GM12878 (cell line): ENCODE results near the gene PLA2G4C. TPM values are rescaled to one million over a fixed set of nuclear protein-coding genes. Genes with fewer than 3 reads are reported as not detected.

Experiments
- ATAC-seq: fragments of 200-7000 bp; cut with Tn5 transposase; 3 replicates; pipeline ENCODE4 v1.9.1; 2020; ENCODE audit warnings: mild to moderate bottlenecking, moderate library complexity
- BruUV-seq: library from RNA; stranded (reverse); fragments of 400-500 nt; replicated peaks from 2 replicates; lab custom pipeline; 2021; lab: Mats Ljungman, UMichigan
- CTCF ChIA-PET: fragments of 300-600 bp; sonication (Branson Sonifier 250); formaldehyde crosslinking; extraction: SDS; loops from one replicate; lab custom pipeline; 2021; ENCODE audit warnings: inconsistent platforms; lab: Yijun Ruan, JAX
- POLR2A ChIA-PET: fragments of 350-600 bp; formaldehyde crosslinking; extraction: SDS; loops from one replicate; lab custom pipeline; 2021; ENCODE audit warnings: inconsistent platforms; lab: Charles Lee
- RAD21 ChIA-PET: fragments of 300-600 bp; sonication (Branson Sonifier 250); formaldehyde crosslinking; loops from one replicate; lab custom pipeline; 2023; ENCODE audit warnings: antibody characterized with exemption; ENCODE audit not compliant: unreplicated experiment; lab: Charles Lee
- SMC1A ChIA-PET: fragments of 300-600 bp; sonication (Branson Sonifier 250); formaldehyde crosslinking; loops from one replicate; lab custom pipeline; 2023; ENCODE audit not compliant: unreplicated experiment, uncharacterized antibody; lab: Charles Lee
- DNase-seq: peaks from one replicate; pipeline ENCODE4 v3.0.0-alpha.2; 2011; ENCODE audit warnings: low read depth, low spot score
- FAIRE-seq: peaks from 3 replicates; lab custom pipeline; 2011; peaks lifted over from hg19 to GRCh38; lab: Jason Lieb, UNC
- H2AFZ ChIP-seq: 2 replicates; pipeline ENCODE4 v1.6.0; 2011; ENCODE audit warnings: low read depth, low read length, control low read depth; ENCODE audit not compliant: control insufficient read depth
- H3K27ac ChIP-seq: 2 replicates; pipeline ENCODE4 v1.5.1; 2011; ENCODE audit warnings: control low read depth; ENCODE audit not compliant: control insufficient read depth, insufficient read depth
- H3K27me3 ChIP-seq, 2 experiments: replicated peaks in 1 of 2; 2 replicates each; pipeline versions ENCODE4 v1.6.0 to v1.6.1; 2011; ENCODE audit warnings: low read length in 1 of 2; ENCODE audit not compliant: control insufficient read depth in 2 of 2, insufficient read depth in 2 of 2
- H3K36me3 ChIP-seq, 2 experiments: 2 replicates each; pipeline ENCODE4 v1.5.1; 2011; ENCODE audit warnings: low read length in 1 of 2; ENCODE audit not compliant: control insufficient read depth in 2 of 2, insufficient read depth in 2 of 2
- H3K4me1 ChIP-seq: 2 replicates; pipeline ENCODE4 v1.6.1; 2011; ENCODE audit warnings: mild to moderate bottlenecking, low read length, moderate library complexity, mixed read lengths; ENCODE audit not compliant: control insufficient read depth, insufficient read depth
- H3K4me2 ChIP-seq: 2 replicates; pipeline ENCODE4 v1.6.0; 2011; ENCODE audit warnings: control low read depth; ENCODE audit not compliant: control insufficient read depth, insufficient read depth
- H3K4me3 ChIP-seq: fragments of 200-600 bp; sonication (generic); 2 replicates; pipeline ENCODE4 v1.5.1; 2016
- H3K79me2 ChIP-seq: 2 replicates; pipeline ENCODE4 v1.6.0; 2011; ENCODE audit warnings: low read length; ENCODE audit not compliant: control insufficient read depth, insufficient read depth
- H3K9ac ChIP-seq: 2 replicates; pipeline ENCODE4 v1.8.0; 2011; ENCODE audit warnings: low read length, control low read depth, mixed read lengths; ENCODE audit not compliant: control insufficient read depth, insufficient read depth
- H3K9me3 ChIP-seq: replicated peaks from 3 replicates; pipeline ENCODE4 v1.5.1; 2011; ENCODE audit warnings: mild to moderate bottlenecking, low read length; ENCODE audit not compliant: control insufficient read depth, insufficient read depth
- H4K20me1 ChIP-seq: 2 replicates; pipeline ENCODE4 v1.6.0; 2011; ENCODE audit not compliant: control insufficient read depth, insufficient read depth
- IKZF2 ChIP-seq, 2 experiments: fragments of 450-650 bp; IDR thresholded peaks; 2 replicates each; pipeline ENCODE4 v1.6.1; 2017; ENCODE audit warnings: mild to moderate bottlenecking in 2 of 2, moderate library complexity in 2 of 2
- WGBS: methylation state at CpG from one replicate; pipeline ENCODE4 v1.1.6; 2016; ENCODE audit warnings: low lambda C conversion rate; ENCODE audit not compliant: insufficient replicate concordance, insufficient coverage; ENCODE audit errors: missing lambda C conversion rate; 5-methylcytosine and 5-hydroxymethylcytosine counted together
- in situ Hi-C: fragments of 300-500 bp; cut with MboI; formaldehyde crosslinking; loops from 9 replicates; pipeline ENCODE4 v1.14.3; 2018; ENCODE audit warnings: mixed read lengths
- intact Hi-C: fragments of 100-400 bp; cut with micrococcal nuclease; formaldehyde crosslinking; loops from one replicate; pipeline ENCODE4 v1.14.2; 2022; ENCODE audit not compliant: unreplicated experiment
- polyA plus RNA-seq, 11 experiments: library from polyadenylated mRNA; depleted of rRNA in 4 of 11; unstranded in 6 of 11; stranded (reverse) in 5 of 11; fragments of >200 nt; fragmentation: Nextera tagmentation in 4 of 11; fragmentation: Illumina TruSeq in 1 of 11; extraction: Ambion mirVana in 4 of 11; extraction: Trizol in 1 of 11; gene quantifications; 1 replicate in 1 of 11; 2 replicates in 10 of 11; pipeline versions ENCODE4 v1.2.1 to v1.2.3, GENCODE V29; 2011 to 2016; ENCODE audit warnings: inconsistent platforms in 2 of 11, missing spikeins in 2 of 11, low read depth in 1 of 11
- total RNA-seq, 4 experiments: library from RNA; depleted of rRNA in 3 of 4; stranded (reverse); fragments of >200 nt in 3 of 4; fragmentation: Illumina TruSeq in 1 of 4; extraction: Trizol in 1 of 4; gene quantifications; 2 replicates each; pipeline versions ENCODE4 v1.2.1 to v1.2.3, GENCODE V29; 2013 to 2021
- TF ChIP-seq, protein P1 (sequence below), 3 experiments: IDR thresholded peaks in 2 of 3; conservative IDR thresholded peaks in 1 of 3; 2 replicates each; pipeline ENCODE4 v1.5.1; 2011; ENCODE audit warnings: low read depth in 3 of 3, low read length in 3 of 3, mild to moderate bottlenecking in 3 of 3, control low read depth in 2 of 3, moderate library complexity in 2 of 3, inconsistent platforms in 1 of 3, mixed read lengths in 1 of 3; ENCODE audit not compliant: control insufficient read depth in 2 of 3, insufficient read depth in 1 of 3; ENCODE audit errors: extremely low read depth in 1 of 3

PLA2G4C gene
- total and polyA plus RNA-seq, 10 of the 15 experiments (the other 5 are each of a cell fraction or from before 2014, with no cell fraction given) = 0.53 to 3.6 (median 1.1) TPM

DNA sequence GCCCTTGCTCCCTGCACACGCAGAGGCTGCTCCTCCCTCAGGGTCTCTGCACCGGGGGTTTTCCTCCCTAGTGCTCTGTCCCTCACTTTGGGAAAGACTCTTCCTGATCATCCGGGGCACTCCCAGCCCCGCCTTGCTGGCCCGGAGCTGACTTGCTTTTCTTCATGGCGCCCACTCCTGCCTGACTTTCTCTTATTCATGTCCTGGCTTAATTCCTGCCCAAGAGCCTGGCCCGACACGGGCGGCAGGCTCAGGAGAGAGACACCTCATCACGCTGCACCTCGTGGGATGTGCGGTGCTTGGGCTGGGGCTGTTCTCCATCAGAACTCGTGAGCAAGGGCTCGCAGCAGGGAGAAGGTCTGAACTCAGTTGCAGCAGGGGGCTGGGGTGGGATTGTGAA lies 11.8 kb upstream of the PLA2G4C start:
- Histone ChIP-seq H3K27me3 (no peaks in the 10 kb centered on the region), H3K4me2 (peak overlapping the region; percentile 31; the same call in 1 of the 2 replicates), H4K20me1 (no peaks in the 10 kb centered on the region), H3K4me3 (no peak overlapping the region), H3K79me2 (no peaks in the 10 kb centered on the region), H3K9me3 (no peaks in the 10 kb centered on the region), H3K4me1 (peaks cover 20% of the 10 kb centered on the region), H2AFZ (no peak overlapping the region; the same call in 1 of the 2 replicates), H3K27ac (peak overlapping the region; percentile 49), H3K36me3 (peaks cover 2 to 16% of the 10 kb centered on the region in 2 experiments; a peak in 3 of 4 replicates), H3K9ac (no peak overlapping the region)
- FAIRE-seq = no peak
- ChIA-PET RAD21 (interaction anchor here (1.5 to 1.8 kb wide), 2 partner anchors 12 to 15 kb away, joined by 6 to 11 read pairs; partner anchors contain the start of gene PLA2G4C), CTCF (interaction anchor here (1.3 to 10.0 kb wide), 2 partner anchors 13 to 31 kb away, joined by 5 to 85 read pairs; partner anchors contain the start of gene PLA2G4C), POLR2A (interaction anchor here (0.5 to 1.3 kb wide), 3 partner anchors 10 to 14 kb away, joined by 4 to 8 read pairs (median 6); partner anchors contain the start of gene PLA2G4C), SMC1A (interaction anchor here (1.0 to 5.6 kb wide), 4 partner anchors 13 to 210 kb away, joined by 3 to 31 read pairs (median 4); partner anchors contain the start of gene PLA2G4C)
- 89% methylated on average over 14 of the region's 14 CpGs for WGBS
- TF ChIP-seq, protein P1, sequence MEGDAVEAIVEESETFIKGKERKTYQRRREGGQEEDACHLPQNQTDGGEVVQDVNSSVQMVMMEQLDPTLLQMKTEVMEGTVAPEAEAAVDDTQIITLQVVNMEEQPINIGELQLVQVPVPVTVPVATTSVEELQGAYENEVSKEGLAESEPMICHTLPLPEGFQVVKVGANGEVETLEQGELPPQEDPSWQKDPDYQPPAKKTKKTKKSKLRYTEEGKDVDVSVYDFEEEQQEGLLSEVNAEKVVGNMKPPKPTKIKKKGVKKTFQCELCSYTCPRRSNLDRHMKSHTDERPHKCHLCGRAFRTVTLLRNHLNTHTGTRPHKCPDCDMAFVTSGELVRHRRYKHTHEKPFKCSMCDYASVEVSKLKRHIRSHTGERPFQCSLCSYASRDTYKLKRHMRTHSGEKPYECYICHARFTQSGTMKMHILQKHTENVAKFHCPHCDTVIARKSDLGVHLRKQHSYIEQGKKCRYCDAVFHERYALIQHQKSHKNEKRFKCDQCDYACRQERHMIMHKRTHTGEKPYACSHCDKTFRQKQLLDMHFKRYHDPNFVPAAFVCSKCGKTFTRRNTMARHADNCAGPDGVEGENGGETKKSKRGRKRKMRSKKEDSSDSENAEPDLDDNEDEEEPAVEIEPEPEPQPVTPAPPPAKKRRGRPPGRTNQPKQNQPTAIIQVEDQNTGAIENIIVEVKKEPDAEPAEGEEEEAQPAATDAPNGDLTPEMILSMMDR (IDR thresholded peaks at IDR 0.05 in 2 of 3, conservative IDR thresholded peaks at IDR 0.05 in 1 of 3; ENCODE audit: control insufficient read depth in 2 of 3, extremely low read depth in 1 of 3, insufficient read depth in 1 of 3, low read depth in 3 of 3, low read length in 3 of 3) = no peak
- 0 out of 4 replicates have a peak, but pooled peaks of 1 of the 2 experiments have one; percentile 8 for TF ChIP-seq IKZF2 (IDR thresholded peaks at IDR 0.05)
- no peak for ATAC-seq
- intact Hi-C loops = no loop called here
- in situ Hi-C loops = no loop called here
- BruUV-seq = no TSS peak
- no peak for DNase-seq
